NCI-H187 treated with DMSO at 0.1 percent for 48 hours (cell line): ENCODE results near the gene TNK2.
"Not testable (repeated sequence)": the region's sequence is repeated elsewhere in the genome, so short reads cannot be mapped to it uniquely, and the experiment has no call there.

ENCODE experiments used
- DNase-seq: peaks from one replicate; lab custom pipeline; 2025; lab: John Stamatoyannopoulos, UW

Gene TNK2

DNA sequence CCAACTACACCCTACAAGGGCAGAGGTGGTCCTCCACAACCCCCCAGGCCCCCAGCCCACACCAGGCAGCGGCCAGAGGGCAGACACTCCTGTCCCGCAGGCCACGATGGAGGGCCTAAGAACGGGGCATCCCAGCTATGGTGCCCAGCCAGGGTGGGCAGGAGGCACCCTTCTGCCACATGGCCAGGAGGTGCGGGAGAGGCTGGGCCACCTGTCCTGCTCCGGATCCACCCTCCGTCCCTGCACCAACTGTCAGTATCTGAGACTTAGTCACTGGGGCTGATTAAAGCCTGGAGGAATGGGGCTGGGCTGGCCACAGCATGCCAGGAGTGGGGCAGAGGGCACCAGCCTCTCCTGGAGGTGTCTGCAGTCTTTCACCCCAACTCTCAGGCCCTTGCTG, 37.9 kb downstream of the TNK2 start:
- DNase-seq, result no peak

DNA sequence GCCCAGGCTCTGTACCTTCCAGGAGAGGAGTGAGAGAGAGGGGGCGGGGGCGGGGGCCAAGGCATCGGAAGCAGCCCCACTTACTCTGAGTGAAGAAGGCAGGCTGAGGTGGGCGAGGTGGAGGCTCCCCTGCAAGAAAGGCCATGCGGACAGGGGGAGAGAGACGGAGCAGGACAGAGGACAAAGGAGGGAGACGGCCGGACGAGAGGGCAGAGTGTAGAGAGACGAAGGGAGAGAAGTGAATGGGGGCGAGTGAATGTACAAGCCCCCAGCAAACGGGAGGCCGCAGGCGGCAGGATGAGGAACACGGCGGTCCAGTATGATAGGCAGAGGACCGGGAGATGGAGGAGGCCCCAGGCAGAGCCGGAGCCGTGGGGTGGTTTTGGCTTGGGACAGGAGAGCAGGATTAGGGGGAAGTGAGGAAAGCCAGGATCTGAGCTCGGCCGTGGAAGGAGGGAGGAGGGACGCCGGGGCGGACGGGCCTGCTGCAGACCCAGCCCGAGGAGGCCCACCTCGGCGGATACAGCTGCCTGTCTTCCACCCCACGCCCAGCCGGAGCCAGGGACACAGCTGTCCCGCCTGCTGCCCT, 38.8 kb downstream of the TNK2 start:
- DNase-seq, result no peak

DNA sequence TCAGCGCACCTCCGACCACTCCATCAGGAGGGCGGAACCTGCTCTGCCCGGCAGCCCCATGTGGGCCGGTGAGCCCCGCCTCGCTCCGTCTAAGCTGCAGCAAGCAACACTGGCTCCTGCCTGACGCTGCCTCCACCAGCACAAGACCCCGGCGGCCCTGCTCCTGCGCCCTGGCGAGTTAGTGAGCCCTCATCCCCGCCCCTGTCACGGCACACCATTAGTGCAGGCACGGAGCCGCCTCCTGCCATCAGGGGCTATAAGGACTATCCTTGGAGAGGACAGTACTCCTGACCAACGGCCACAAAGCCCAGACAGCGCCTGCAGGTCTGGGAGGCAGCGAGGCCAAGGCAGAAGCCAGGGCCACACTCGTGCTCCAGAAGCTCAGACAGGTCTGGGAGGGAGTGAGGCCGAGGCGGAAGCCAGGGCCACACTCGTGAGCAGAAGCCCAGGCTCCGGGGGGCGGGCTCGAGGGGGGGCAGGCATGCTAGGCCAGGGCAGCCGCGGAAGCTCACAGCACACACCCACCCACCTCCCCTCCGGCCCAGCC, 39.4 kb downstream of the TNK2 start:
- no peak for DNase-seq

GRCh38 chr3:195868336-195868865, 40.0 kb downstream of the TNK2 start:
- no peak for DNase-seq

DNA sequence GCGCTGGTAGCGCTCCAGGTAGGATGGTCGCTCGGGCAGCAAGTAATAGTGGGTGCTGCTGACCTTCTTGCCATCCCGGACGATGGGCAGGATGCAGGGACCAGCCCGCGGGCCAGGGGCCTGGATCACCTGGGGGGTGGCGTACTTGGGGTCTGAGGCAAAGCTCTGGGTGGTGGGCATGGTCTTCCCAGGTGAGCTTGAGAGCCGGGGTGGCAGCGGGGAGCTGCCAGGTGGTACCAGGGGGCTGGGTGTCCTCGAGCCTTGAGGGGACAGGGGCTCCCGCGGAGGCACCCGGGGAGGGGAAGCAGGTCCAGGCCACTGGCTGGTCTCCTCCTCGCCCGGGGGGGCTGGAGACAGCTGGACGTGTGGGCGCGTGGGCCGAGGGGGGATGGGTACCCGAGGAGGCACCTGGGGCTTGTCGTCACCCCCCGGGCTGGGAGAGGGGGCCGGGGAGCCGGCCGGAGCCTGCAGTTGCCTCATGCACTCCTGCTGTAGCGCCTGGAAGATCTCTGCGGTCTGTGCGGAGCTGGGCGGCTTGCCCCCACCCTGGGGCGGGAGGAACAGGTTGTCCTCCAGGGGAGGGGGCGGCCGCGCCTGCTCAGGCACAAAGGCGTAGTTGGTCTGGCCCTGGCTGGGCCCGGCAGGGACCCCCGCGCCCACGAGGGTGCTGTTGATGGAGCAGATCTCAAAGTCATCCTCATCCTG, 40.6 kb downstream of the TNK2 start:
- no peak for DNase-seq

- DNase-seq, result no peak
Measured at GRCh38 chr3:195866686-195867511, 41.5 kb downstream of the TNK2 start.

DNA sequence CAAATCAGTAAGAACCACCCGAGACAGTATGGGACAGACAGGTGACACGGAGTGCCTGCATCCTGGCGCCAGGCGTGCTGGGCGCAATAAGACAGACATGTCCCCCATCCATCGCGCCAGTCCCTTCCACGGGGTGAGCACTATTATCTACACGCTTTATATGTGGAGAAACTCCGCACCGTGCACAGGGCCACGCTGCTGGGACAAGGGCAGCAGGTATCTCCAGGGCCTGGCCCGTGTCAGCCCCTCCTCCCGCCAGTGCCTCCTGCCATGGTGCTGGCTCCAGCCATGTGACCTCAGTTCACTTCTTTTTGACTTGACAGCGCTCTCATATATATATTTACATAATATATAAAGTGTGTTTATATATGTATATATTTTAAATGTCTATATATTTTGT, 42.6 kb downstream of the TNK2 start:
- DNase-seq, result no peak

DNA sequence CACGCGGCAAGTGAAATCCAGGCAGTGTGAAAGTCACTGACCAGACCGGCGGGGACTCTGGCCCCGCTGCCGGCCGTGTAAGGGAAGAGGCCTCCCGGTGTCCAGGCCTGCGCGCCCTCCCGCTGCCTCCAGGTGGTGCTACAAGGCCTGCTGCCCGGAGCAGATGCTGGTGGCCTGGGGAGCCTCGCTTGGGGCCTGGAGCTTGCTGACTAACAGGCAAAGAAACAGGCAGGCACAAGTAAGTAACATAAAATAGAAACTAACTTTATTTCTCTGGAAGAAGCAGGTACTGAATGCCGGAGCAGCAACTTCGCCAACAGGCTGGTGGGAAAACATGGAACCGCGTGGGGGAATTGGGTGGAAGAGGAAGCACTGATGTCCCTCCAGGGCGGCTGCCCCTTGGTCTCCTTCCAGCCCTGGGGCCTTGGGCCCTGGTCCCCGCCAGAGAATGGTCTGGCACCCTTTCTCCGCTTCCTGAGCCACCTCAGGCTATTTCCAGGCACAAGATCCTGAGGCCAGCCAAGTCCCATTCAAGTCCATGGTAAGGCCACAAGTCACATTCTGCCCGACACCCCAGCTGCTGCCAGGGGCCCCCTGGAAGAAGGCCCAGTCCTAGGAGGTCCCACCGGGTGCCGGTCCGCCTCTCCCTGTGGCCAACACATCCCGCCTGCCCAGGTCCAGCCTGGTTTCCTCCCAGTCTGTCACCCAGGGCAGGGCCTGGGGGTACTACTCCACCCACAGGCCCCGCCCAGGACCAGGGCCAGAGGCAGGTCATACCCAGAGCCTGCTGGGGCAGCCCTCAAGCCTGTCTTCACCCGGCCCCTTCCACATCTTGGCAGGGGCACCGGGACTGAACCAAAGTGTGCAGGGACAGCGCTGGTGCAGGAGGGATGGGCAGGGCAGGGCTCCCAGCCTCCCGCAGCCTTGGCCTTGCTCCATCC, 45.0 kb downstream of the TNK2 start:
- DNase-seq, result no peak

DNA sequence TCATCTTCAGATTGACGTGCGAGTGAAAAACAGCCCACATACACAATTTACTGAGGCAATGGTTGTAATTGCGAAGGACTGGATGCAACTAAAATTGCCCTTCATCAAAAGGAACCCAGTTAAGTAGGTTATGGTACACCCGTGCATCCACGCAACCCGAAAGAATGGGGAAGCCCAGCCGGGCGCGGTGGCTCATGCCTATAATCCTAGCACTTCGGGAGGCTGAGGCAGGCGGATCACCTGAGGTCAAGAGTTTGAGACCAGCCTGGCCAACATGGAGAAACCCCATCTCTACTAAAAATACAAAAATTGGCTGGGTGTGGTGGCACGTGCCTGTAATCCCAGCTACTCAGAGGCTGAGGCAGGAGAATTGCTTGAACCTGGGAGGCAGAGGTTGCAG, 46.0 kb downstream of the TNK2 start:
- not testable (repeated sequence) for DNase-seq

DNA sequence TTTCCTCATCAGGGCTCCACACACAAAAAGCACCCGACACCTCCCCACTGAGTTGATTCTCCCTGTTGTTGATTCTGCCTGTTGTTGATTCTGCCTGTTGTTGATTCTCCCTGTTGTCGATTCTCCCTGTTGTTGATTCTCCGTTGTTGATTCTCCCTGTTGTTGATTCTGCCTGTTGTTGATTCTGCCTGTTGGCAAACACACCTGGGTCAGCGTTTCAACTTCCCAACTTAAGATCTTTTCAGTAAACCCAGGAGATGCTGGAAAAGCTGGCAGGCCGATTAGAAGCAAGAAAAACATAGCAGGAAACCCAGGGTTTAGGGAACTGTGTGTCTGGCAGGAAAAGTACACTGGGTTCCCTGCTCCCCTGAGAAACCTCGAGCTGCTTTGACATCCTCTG, 47.9 kb downstream of the TNK2 start:
- no peak for DNase-seq

- DNase-seq, result no peak
Measured at GRCh38 chr3:195859846-195860411, 48.4 kb downstream of the TNK2 start.

- no peak for DNase-seq
Measured at GRCh38 chr3:195859061-195859845, 49.1 kb downstream of the TNK2 start.

- no peak for DNase-seq
Measured at GRCh38 chr3:195856410-195857084, 51.8 kb downstream of the TNK2 start.

DNA sequence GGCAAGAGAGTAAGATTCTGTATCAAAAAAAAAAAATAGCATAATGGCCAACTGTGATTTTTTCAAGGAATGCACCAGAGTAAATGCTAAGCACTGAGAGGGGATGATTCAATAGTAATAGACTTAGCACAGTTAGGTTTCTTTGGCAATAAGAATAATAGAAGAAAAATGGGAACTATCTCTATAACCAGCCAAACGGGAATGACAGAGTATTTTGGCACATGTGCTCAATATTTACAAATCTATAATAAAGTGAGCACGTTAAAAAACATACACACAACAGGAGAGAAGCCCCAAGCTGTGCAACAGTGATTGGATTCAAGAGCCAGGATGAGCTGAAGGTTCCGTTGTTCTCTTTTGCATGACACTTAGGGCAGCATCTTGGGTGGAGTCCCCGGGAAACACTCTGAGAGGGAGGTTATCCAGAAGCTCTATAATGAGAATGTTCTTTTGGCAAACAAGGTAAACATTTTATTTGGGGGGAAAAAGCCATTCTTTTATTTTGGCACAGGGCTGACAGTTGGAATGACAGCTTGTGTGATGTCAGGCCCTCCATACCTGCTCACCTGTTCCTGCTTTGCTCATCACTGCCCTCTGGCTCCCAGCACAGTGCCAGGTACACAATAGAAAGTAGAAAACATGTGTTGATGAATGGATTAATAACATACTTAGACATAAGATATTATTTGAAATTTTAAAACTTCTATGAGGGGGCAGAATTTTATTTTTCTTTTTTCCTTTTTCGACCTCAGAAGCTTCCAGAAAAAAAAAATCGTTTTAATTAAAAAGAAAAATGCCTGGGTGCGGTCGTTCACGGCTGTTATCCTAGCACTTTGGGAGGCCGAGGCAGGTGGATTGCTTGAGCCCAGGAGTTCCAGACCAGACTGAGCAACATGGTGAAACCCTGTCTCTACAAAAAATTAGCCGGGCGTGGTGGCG, 52.6 kb downstream of the TNK2 start:
- DNase-seq, result no peak

- DNase-seq, result no peak
Measured at GRCh38 chr3:195854628-195855294, 53.6 kb downstream of the TNK2 start.

GRCh38 chr3:195853996-195854395, 54.4 kb downstream of the TNK2 start:
- DNase-seq, result no peak

- DNase-seq, result no peak
Measured at GRCh38 chr3:195853036-195853435, 55.3 kb downstream of the TNK2 start.
